ENCODE data around the gene PRKAG2.

PRKAG2 gene

DNA sequence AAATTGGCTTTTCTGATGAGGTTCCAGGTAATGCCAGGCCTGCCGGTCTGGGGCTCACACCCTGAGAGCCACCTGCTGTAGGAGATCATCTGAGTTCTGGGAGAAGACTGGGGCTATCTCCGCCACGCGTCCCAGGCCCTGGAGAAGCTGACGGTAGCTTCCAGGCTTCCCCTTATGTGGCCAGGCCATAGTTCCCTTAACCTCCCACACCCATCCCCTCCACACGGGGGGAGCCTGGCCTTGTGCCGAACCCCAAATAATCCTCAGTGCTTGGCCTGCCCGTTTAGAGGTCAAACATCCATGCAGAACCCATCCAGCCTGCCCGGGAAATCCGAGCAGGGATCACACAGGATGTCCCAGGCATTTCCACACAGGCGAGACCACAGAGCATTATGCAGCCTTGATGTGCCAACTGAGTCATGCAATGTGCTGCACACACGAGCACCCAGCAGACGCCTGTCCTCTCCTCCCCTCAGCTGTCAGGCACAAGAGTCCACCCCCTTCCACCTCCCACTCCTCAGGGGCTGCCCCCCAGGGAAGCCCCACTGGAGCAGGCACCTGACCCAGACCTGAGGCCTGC is 176.2 kb downstream of the PRKAG2 start:
- no peak for TF ChIP-seq CTCF (IDR thresholded peaks at IDR 0.05)
- Histone ChIP-seq H3K4me3 (ENCODE audit: low read depth, low read length) (no peak overlapping the region), H3K27ac (no peak overlapping the region), H3K79me2 (no peaks in the 10 kb centered on the region), H3K36me3 (ENCODE audit: control insufficient read depth, insufficient read depth, low read length) (no peaks in the 10 kb centered on the region), H3K9ac (no peak overlapping the region), H3K9me3 (ENCODE audit: control insufficient read depth, low read length) (no peaks in the 10 kb centered on the region), H3K27me3 (ENCODE audit: control insufficient read depth, insufficient read depth, low read length) (no peaks in the 10 kb centered on the region), H3K4me1 (no peaks in the 10 kb centered on the region), H2AFZ (no peak overlapping the region), H3K4me2 (ENCODE audit: low read length) (no peak overlapping the region)

GRCh38 chr7:151699928-151700319 is 177.0 kb downstream of the PRKAG2 start:
- H3K9ac ChIP-seq = no peak overlapping the region
- H2AFZ ChIP-seq = no peak overlapping the region
- H3K4me3 ChIP-seq (ENCODE audit: low read depth, low read length) = no peak overlapping the region
- H3K79me2 ChIP-seq = no peaks in the 10 kb centered on the region
- H3K4me1 ChIP-seq = no peaks in the 10 kb centered on the region
- no peak overlapping the region for H3K4me2 ChIP-seq (ENCODE audit: low read length)
- H3K27me3 ChIP-seq (ENCODE audit: control insufficient read depth, insufficient read depth, low read length) = no peaks in the 10 kb centered on the region
- no peaks in the 10 kb centered on the region for H3K36me3 ChIP-seq (ENCODE audit: control insufficient read depth, insufficient read depth, low read length)
- no peak overlapping the region for H3K27ac ChIP-seq
- no peaks in the 10 kb centered on the region for H3K9me3 ChIP-seq (ENCODE audit: control insufficient read depth, low read length)
- no peak for TF ChIP-seq CTCF (IDR thresholded peaks at IDR 0.05)

DNA sequence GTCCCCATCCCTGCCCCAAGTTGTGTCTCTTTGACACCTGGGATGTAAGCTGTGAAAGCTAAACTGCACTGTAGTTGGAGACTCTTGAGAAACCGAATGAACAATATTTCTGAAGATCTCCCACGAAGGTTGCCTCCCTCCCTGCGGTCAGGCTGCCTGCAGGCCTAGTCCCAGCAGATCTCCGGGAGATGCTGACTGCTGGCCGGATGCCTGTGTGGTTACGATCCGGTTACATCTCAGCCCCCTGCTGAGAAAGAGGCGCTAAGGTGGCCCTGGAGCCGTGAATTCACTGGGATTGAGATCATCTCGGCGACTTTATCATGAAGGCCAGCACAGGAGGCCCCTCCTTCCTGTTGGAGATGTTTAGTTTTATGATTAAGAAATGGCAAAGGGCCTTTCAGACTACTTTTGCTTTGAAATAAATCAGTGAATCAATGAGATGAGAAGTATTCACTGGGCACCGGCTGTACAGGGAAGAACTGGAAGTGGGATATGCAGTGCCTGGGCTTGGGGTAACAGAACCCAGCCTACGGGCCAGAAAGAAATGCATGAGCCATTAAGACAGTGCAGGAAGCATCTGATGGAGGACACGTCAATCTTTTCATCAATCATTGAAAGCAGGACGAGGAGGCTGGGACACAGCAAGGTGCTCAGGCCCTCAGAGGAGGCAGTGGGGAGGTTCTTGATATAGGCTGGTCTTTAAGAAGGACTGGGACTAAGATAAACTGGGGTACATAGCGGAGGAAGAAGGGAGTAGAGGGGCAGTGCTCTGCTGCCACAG is 177.6 kb downstream of the PRKAG2 start:
- no peaks in the 10 kb centered on the region for H3K4me1 ChIP-seq
- H3K27me3 ChIP-seq (ENCODE audit: control insufficient read depth, insufficient read depth, low read length) = no peaks in the 10 kb centered on the region

DNA sequence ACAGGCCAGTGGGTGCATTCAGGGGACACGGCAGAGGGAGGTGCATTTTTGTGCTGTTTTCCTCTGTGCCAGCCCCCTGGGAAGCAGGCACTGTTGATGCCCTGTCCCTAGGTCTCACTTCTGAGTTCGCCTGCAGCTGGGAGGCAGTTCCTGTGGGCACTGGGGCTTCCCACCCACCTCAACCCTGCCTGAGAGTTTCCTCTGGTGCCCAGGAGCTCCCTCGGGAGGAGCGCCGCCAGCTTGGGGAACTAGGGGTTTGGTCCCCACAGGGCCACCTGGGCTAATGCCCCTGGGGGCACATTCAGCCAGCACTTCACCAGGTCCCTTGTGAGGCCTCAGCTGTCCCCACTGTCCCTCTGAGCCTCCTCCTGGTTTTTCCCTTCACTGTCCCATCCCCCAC is 179.0 kb downstream of the PRKAG2 start:
- H3K36me3 ChIP-seq (ENCODE audit: control insufficient read depth, insufficient read depth, low read length) = no peaks in the 10 kb centered on the region
- no peak overlapping the region for H3K4me2 ChIP-seq (ENCODE audit: low read length)
- H3K79me2 ChIP-seq = no peaks in the 10 kb centered on the region
- H3K9me3 ChIP-seq (ENCODE audit: control insufficient read depth, low read length) = no peaks in the 10 kb centered on the region
- H3K27me3 ChIP-seq (ENCODE audit: control insufficient read depth, insufficient read depth, low read length) = no peaks in the 10 kb centered on the region
- no peak overlapping the region for H3K27ac ChIP-seq
- H3K9ac ChIP-seq = no peak overlapping the region
- no peak overlapping the region for H2AFZ ChIP-seq
- TF ChIP-seq CTCF (IDR thresholded peaks at IDR 0.05) = no peak
- no peaks in the 10 kb centered on the region for H3K4me1 ChIP-seq
- no peak overlapping the region for H3K4me3 ChIP-seq (ENCODE audit: low read depth, low read length)

More for the DNA sequence above, 177.6 kb downstream of the PRKAG2 start:
- no peak overlapping the region for H3K4me3 ChIP-seq (ENCODE audit: low read depth, low read length)
- no peak overlapping the region for H2AFZ ChIP-seq
- H3K36me3 ChIP-seq (ENCODE audit: control insufficient read depth, insufficient read depth, low read length) = no peaks in the 10 kb centered on the region
- H3K9ac ChIP-seq = no peak overlapping the region
- H3K27ac ChIP-seq = no peak overlapping the region
- no peak overlapping the region for H3K4me2 ChIP-seq (ENCODE audit: low read length)
- no peak for TF ChIP-seq CTCF (IDR thresholded peaks at IDR 0.05)
- no peaks in the 10 kb centered on the region for H3K9me3 ChIP-seq (ENCODE audit: control insufficient read depth, low read length)
- no peaks in the 10 kb centered on the region for H3K79me2 ChIP-seq

- Histone ChIP-seq H3K4me2 (ENCODE audit: low read length) (no peak overlapping the region), H3K36me3 (ENCODE audit: control insufficient read depth, insufficient read depth, low read length) (no peaks in the 10 kb centered on the region), H3K27me3 (ENCODE audit: control insufficient read depth, insufficient read depth, low read length) (no peaks in the 10 kb centered on the region), H2AFZ (no peak overlapping the region), H3K4me1 (no peaks in the 10 kb centered on the region), H3K9ac (no peak overlapping the region), H3K9me3 (ENCODE audit: control insufficient read depth, low read length) (no peaks in the 10 kb centered on the region), H3K27ac (no peak overlapping the region), H3K4me3 (ENCODE audit: low read depth, low read length) (no peak overlapping the region), H3K79me2 (no peaks in the 10 kb centered on the region)
- TF ChIP-seq CTCF (IDR thresholded peaks at IDR 0.05) = no peak
Measured at GRCh38 chr7:151697515-151697895, 179.4 kb downstream of the PRKAG2 start.
